ENCODE measurements around the gene RSPH6A.

RSPH6A gene

DNA sequence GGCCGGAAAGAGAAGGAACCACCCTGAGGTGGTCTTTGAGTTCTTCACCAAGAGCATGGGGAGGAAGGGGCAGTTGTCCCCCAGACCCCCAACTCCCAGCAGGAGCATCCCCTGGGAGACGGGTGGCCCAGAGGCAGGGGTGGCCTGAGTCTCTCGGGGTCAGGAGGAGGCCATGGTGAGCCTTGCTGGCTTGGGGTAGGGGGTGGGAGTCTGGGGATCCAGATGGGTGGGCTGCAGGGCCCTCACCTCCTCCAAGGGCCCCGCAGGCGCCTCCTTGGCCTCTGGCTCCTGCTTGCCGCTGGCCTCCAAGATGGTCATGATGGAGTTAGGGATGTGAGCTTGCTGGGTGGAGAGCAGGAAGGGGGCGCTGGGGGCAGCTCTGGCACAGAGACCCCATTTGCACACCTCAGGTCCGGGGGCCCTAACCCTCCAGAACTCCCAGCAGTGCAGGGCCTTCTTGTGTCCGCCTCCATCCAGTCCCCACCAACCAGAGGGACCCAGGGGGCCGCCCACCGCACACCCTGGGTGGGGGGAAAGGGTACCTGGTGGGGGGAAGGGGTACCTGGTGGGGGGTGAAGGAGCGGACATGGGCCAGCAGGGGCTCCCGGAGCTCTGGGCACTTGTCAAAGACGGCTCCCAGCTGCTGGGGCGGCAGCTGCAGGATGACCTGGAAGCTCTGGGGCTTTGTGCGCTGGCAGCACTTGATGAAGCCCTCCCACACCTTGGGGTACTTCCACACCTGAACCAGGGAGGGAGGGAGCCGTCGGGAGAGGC, 1.3 kb upstream of the RSPH6A start:
- H3K4me3 ChIP-seq (ENCODE audit: insufficient read depth, low read length, poor library complexity, severe bottlenecking): no peak overlapping the region
- H4K20me1 ChIP-seq (ENCODE audit: low read depth, low read length): no peaks in the 10 kb centered on the region
- H3K27ac ChIP-seq (ENCODE audit: low read depth, low read length): no peak overlapping the region
- H3K9me2 ChIP-seq (replicated peaks; ENCODE audit: insufficient read depth, low read length): no peaks in the 10 kb centered on the region
- no peaks in the 10 kb centered on the region for H3K79me2 ChIP-seq (ENCODE audit: insufficient read depth, low read length)
- H3K27me3 ChIP-seq (ENCODE audit: low read length): no peaks in the 10 kb centered on the region
- H3F3A ChIP-seq (ENCODE audit: insufficient read depth): peaks cover 3% of the 10 kb centered on the region; the same call in 1 of the 2 replicates
- no peak overlapping the region for H3K9ac ChIP-seq (ENCODE audit: low read length)
- TF ChIP-seq EZH2phosphoT487 (conservative IDR thresholded peaks at IDR 0.05; ENCODE audit: low read length): no peak
- TF ChIP-seq, protein P1, sequence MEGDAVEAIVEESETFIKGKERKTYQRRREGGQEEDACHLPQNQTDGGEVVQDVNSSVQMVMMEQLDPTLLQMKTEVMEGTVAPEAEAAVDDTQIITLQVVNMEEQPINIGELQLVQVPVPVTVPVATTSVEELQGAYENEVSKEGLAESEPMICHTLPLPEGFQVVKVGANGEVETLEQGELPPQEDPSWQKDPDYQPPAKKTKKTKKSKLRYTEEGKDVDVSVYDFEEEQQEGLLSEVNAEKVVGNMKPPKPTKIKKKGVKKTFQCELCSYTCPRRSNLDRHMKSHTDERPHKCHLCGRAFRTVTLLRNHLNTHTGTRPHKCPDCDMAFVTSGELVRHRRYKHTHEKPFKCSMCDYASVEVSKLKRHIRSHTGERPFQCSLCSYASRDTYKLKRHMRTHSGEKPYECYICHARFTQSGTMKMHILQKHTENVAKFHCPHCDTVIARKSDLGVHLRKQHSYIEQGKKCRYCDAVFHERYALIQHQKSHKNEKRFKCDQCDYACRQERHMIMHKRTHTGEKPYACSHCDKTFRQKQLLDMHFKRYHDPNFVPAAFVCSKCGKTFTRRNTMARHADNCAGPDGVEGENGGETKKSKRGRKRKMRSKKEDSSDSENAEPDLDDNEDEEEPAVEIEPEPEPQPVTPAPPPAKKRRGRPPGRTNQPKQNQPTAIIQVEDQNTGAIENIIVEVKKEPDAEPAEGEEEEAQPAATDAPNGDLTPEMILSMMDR (IDR thresholded peaks at IDR 0.05; ENCODE audit: insufficient read depth, low read length, poor library complexity, severe bottlenecking): no peak
- no peaks in the 10 kb centered on the region for H3K9me3 ChIP-seq (ENCODE audit: insufficient read depth, low read length)
- no peak overlapping the region for H2AFZ ChIP-seq (ENCODE audit: low read depth, low read length, severe bottlenecking)
- H3K4me2 ChIP-seq (ENCODE audit: low read depth, low read length, poor library complexity, severe bottlenecking): no peak overlapping the region
- no peaks in the 10 kb centered on the region for H3K36me3 ChIP-seq (ENCODE audit: low read length)

DNA sequence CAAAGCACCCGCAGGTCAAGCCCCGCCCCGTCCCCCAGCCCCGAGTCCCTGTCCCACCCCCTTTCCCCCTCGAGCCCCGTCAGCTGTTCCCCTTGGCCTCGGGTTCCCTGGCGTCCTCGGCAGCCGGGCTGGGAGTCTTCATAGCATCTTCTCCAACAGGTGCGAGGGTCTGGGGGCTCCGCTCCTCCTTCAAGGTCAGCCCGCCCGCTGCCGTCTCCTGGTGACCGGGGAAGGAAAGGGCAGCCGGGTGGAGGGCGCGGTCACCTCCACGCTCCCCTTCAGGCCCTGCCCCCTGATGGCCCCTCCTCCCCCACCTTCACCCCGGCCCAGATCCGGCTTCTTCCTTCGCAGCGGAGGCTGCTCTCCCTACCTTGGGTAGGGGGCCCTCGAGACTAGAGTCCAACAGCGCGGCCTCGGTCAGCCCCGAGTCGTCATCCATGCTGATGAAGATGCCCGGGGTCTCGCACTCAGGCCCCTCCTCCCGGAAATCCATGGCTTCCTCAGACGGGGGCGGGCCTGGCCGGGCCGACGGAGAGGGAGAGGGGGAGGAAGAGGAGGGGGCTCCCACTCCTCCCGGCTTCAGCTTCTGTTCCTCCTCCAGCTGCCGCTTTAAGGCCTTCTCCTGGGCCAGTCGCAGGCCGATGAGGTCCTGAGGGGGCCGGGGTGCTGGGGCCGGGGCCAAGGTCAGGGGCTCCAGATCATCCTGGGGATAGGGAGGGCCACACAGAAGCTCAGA, 541 bp upstream of the RSPH6A start:
- H3K9me2 ChIP-seq (replicated peaks; ENCODE audit: insufficient read depth, low read length): no peaks in the 10 kb centered on the region
- no peaks in the 10 kb centered on the region for H3K79me2 ChIP-seq (ENCODE audit: insufficient read depth, low read length)
- H3K27me3 ChIP-seq (ENCODE audit: low read length): no peaks in the 10 kb centered on the region
- H3K4me2 ChIP-seq (ENCODE audit: low read depth, low read length, poor library complexity, severe bottlenecking): no peak overlapping the region
- H3K9me3 ChIP-seq (ENCODE audit: insufficient read depth, low read length): no peaks in the 10 kb centered on the region
- H3K27ac ChIP-seq (ENCODE audit: low read depth, low read length): no peak overlapping the region
- H2AFZ ChIP-seq (ENCODE audit: low read depth, low read length, severe bottlenecking): no peak overlapping the region
- peaks cover 3% of the 10 kb centered on the region; the same call in 1 of the 2 replicates for H3F3A ChIP-seq (ENCODE audit: insufficient read depth)
- no peaks in the 10 kb centered on the region for H3K36me3 ChIP-seq (ENCODE audit: low read length)
- H3K9ac ChIP-seq (ENCODE audit: low read length): no peak overlapping the region
- TF ChIP-seq EZH2phosphoT487 (conservative IDR thresholded peaks at IDR 0.05; ENCODE audit: low read length): no peak
- TF ChIP-seq, protein P1 (IDR thresholded peaks at IDR 0.05; ENCODE audit: insufficient read depth, low read length, poor library complexity, severe bottlenecking): no peak
- H3K4me3 ChIP-seq (ENCODE audit: insufficient read depth, low read length, poor library complexity, severe bottlenecking): no peak overlapping the region
- H4K20me1 ChIP-seq (ENCODE audit: low read depth, low read length): no peaks in the 10 kb centered on the region

DNA sequence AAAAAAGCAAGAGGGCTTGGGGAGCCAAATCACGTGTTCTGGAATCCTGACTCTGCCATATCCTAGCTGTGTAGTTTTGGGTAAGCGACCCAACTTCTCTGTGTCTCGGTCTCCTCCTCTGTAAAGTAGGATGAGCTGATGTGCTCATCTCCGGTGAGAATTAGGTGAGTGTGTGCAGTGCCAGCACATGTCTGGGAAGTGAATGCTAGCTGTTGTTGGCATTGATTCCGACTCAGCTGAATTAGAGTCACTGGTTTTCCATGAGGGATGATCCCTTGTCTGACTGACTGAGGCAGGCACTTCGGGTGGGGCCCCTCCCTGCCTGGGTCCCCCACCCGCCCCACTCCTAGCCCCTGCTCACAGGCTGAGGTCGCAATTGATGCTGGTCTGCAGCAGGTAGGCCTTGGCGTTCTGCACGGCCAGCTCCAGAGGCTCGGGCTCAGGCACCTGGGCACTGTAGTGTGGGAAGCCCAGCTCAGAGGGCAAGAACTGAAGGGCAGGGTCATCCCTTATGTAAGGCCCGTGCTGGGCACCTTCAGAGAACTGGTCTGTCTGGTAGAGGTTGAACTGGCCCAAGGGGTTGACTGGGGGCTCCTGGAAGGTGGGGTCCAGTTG, 835 bp downstream of the RSPH6A start:
- H3F3A ChIP-seq (ENCODE audit: insufficient read depth): peaks cover 3% of the 10 kb centered on the region; the same call in 1 of the 2 replicates
- no peaks in the 10 kb centered on the region for H3K36me3 ChIP-seq (ENCODE audit: low read length)
- no peak overlapping the region for H3K4me3 ChIP-seq (ENCODE audit: insufficient read depth, low read length, poor library complexity, severe bottlenecking)
- no peak overlapping the region for H3K27ac ChIP-seq (ENCODE audit: low read depth, low read length)
- H2AFZ ChIP-seq (ENCODE audit: low read depth, low read length, severe bottlenecking): no peak overlapping the region
- H4K20me1 ChIP-seq (ENCODE audit: low read depth, low read length): no peaks in the 10 kb centered on the region
- H3K9me3 ChIP-seq (ENCODE audit: insufficient read depth, low read length): no peaks in the 10 kb centered on the region
- H3K9ac ChIP-seq (ENCODE audit: low read length): no peak overlapping the region
- TF ChIP-seq, protein P1 (IDR thresholded peaks at IDR 0.05; ENCODE audit: insufficient read depth, low read length, poor library complexity, severe bottlenecking): no peak
- TF ChIP-seq EZH2phosphoT487 (conservative IDR thresholded peaks at IDR 0.05; ENCODE audit: low read length): no peak
- H3K9me2 ChIP-seq (replicated peaks; ENCODE audit: insufficient read depth, low read length): no peaks in the 10 kb centered on the region
- no peaks in the 10 kb centered on the region for H3K27me3 ChIP-seq (ENCODE audit: low read length)
- no peaks in the 10 kb centered on the region for H3K79me2 ChIP-seq (ENCODE audit: insufficient read depth, low read length)
- H3K4me2 ChIP-seq (ENCODE audit: low read depth, low read length, poor library complexity, severe bottlenecking): no peak overlapping the region
